DOHH2 (cell line): ENCODE results near the gene CREG2.

ENCODE experiments used
- H3F3A ChIP-seq: fragments of 200-600 bp; sonication (generic), shearing (Covaris generic); 2 replicates; pipeline ENCODE4 v1.6.0; 2016; ENCODE audit warnings: antibody characterized with exemption, mild to moderate bottlenecking; ENCODE audit not compliant: control insufficient read depth, insufficient read depth
- H3K27ac ChIP-seq: fragments of 200-600 bp; sonication (generic); 2 replicates; pipeline ENCODE4 v1.5.1; 2014; ENCODE audit warnings: low read depth, mild to moderate bottlenecking, low read length, moderate library complexity
- H3K27me3 ChIP-seq: fragments of 200-600 bp; sonication (generic); 2 replicates; pipeline ENCODE4 v1.6.1; 2014; ENCODE audit warnings: mild to moderate bottlenecking, low read length, mixed read lengths; ENCODE audit not compliant: control insufficient read depth
- H3K36me3 ChIP-seq: fragments of 200-600 bp; sonication (generic); 2 replicates; pipeline ENCODE4 v1.6.1; 2014; ENCODE audit warnings: mild to moderate bottlenecking, low read length, moderate library complexity, mixed read lengths; ENCODE audit not compliant: control insufficient read depth
- H3K4me1 ChIP-seq: fragments of 200-600 bp; sonication (generic); 2 replicates; pipeline ENCODE4 v1.6.1; 2014; ENCODE audit warnings: mild to moderate bottlenecking, low read length, mixed read lengths; ENCODE audit not compliant: control insufficient read depth
- H3K4me2 ChIP-seq: fragments of 200-600 bp; sonication (generic); 2 replicates; pipeline ENCODE4 v1.6.0; 2014; ENCODE audit warnings: mild to moderate bottlenecking, low read length, moderate library complexity
- H3K4me3 ChIP-seq: fragments of 200-600 bp; sonication (generic); 2 replicates; pipeline ENCODE4 v1.5.1; 2014; ENCODE audit warnings: mild to moderate bottlenecking, low read length, mixed read lengths
- H3K79me2 ChIP-seq: fragments of 200-600 bp; sonication (generic); 2 replicates; pipeline ENCODE4 v1.6.1; 2014; ENCODE audit warnings: mild to moderate bottlenecking, low read length, mixed read lengths; ENCODE audit not compliant: control insufficient read depth
- H3K9me2 ChIP-seq: fragments of 200-600 bp; sonication (generic); replicated peaks from 2 replicates; pipeline ENCODE4 v1.6.1; 2014; ENCODE audit warnings: mild to moderate bottlenecking, low read length, mixed read lengths; ENCODE audit not compliant: control insufficient read depth
- H3K9me3 ChIP-seq: fragments of 200-600 bp; sonication (generic); 2 replicates; pipeline ENCODE4 v1.6.1; 2014; ENCODE audit warnings: antibody characterized with exemption, low read length, mixed read lengths; ENCODE audit not compliant: control insufficient read depth, insufficient read depth
- H4K20me1 ChIP-seq: fragments of 200-600 bp; sonication (generic); 2 replicates; pipeline ENCODE4 v1.6.0; 2014; ENCODE audit warnings: low read depth, mild to moderate bottlenecking, antibody characterized with exemption, low read length, moderate library complexity; ENCODE audit not compliant: control insufficient read depth, insufficient read depth
- EZH2phosphoT487 ChIP-seq: fragments of 200-600 bp; sonication (generic); IDR thresholded peaks from 2 replicates; pipeline ENCODE4 v1.6.1; 2017; ENCODE audit warnings: borderline replicate concordance, mild to moderate bottlenecking, antibody characterized with exemption, low read length, moderate library complexity, mixed read lengths
- TF ChIP-seq, protein P1 (sequence below): fragments of 200-600 bp; sonication (generic); IDR thresholded peaks from one replicate; pipeline ENCODE4 v1.5.1; 2014; ENCODE audit warnings: antibody characterized with exemption, mild to moderate bottlenecking, low read depth, low read length; ENCODE audit not compliant: poor library complexity, severe bottlenecking

Gene CREG2

GRCh38 chr2:101308432-101309210 lies 78.7 kb downstream of the CREG2 start, which contains the start of gene RNF149:
TSS of gene RNF149 (minus strand) at chr2:101308701. CDS start at chr2:101308588, 113 bp downstream.
- no peaks in the 10 kb centered on the region; the same call in 1 of the 2 replicates for H4K20me1 ChIP-seq
- H3K36me3 ChIP-seq = peaks cover 2% of the 10 kb centered on the region; the same call in 1 of the 2 replicates
- no peaks in the 10 kb centered on the region for H3K9me2 ChIP-seq
- H3K27ac ChIP-seq = peak within 1 kb of the TSS; percentile 36
- peaks cover 44% of the 10 kb centered on the region for H3K4me1 ChIP-seq
- H3K4me2 ChIP-seq = peak within 1 kb of the TSS; percentile 77
- TF ChIP-seq EZH2phosphoT487 = no peak
- TF ChIP-seq, protein P1, sequence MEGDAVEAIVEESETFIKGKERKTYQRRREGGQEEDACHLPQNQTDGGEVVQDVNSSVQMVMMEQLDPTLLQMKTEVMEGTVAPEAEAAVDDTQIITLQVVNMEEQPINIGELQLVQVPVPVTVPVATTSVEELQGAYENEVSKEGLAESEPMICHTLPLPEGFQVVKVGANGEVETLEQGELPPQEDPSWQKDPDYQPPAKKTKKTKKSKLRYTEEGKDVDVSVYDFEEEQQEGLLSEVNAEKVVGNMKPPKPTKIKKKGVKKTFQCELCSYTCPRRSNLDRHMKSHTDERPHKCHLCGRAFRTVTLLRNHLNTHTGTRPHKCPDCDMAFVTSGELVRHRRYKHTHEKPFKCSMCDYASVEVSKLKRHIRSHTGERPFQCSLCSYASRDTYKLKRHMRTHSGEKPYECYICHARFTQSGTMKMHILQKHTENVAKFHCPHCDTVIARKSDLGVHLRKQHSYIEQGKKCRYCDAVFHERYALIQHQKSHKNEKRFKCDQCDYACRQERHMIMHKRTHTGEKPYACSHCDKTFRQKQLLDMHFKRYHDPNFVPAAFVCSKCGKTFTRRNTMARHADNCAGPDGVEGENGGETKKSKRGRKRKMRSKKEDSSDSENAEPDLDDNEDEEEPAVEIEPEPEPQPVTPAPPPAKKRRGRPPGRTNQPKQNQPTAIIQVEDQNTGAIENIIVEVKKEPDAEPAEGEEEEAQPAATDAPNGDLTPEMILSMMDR = peak; percentile 8
- peak within 1 kb of the TSS; percentile 93 for H3K4me3 ChIP-seq
- no peaks in the 10 kb centered on the region for H3F3A ChIP-seq
- no peaks in the 10 kb centered on the region for H3K27me3 ChIP-seq
- peaks cover 43% of the 10 kb centered on the region for H3K79me2 ChIP-seq
- H3K9me3 ChIP-seq = no peaks in the 10 kb centered on the region

DNA sequence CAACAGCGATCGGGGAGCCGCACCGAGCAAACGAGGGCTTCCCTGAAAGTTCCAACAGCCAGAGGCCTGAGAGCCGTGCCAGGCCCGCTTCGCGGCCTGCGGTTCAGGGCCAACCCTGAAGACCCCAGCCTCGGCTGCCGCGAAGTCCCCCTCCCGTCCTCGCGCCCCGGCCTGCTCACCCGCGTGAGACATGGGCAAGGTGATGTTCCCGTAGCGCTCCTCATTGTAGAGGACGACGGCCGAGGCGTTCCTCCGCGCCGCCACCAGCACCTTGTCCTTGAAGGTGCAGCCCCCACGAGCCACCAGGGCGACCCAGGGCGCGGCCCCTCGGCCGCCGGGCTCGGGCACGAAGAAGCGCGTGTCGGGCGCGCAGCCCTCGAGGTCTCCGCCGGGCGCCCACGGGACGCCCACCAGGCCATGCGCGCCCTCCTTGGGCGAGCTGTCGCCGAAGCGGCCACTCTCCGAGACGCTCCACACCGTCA lies 79.3 kb downstream of the CREG2 start:
- Histone ChIP-seq H3K27me3 (no peaks in the 10 kb centered on the region), H3K27ac (no peak overlapping the region), H3K4me1 (peaks cover 44% of the 10 kb centered on the region), H3K9me2 (no peaks in the 10 kb centered on the region), H3K4me2 (peak overlapping the region; percentile 77), H3K4me3 (peak overlapping the region; percentile 93), H3F3A (no peaks in the 10 kb centered on the region), H4K20me1 (no peaks in the 10 kb centered on the region; the same call in 1 of the 2 replicates), H3K9me3 (no peaks in the 10 kb centered on the region), H3K79me2 (peaks cover 43% of the 10 kb centered on the region), H3K36me3 (peaks cover 2% of the 10 kb centered on the region; the same call in 1 of the 2 replicates)
- TF ChIP-seq, protein P1 = no peak
- TF ChIP-seq EZH2phosphoT487 = no peak

- peak overlapping the region; percentile 93 for H3K4me3 ChIP-seq
- peaks cover 2% of the 10 kb centered on the region; the same call in 1 of the 2 replicates for H3K36me3 ChIP-seq
- H3K79me2 ChIP-seq = peaks cover 45% of the 10 kb centered on the region
- H3K9me3 ChIP-seq = no peaks in the 10 kb centered on the region
- peaks cover 44% of the 10 kb centered on the region for H3K4me1 ChIP-seq
- H3K27me3 ChIP-seq = no peaks in the 10 kb centered on the region
- no peak overlapping the region for H3K27ac ChIP-seq
- H4K20me1 ChIP-seq = no peaks in the 10 kb centered on the region; the same call in 1 of the 2 replicates
- H3F3A ChIP-seq = no peaks in the 10 kb centered on the region
- H3K9me2 ChIP-seq = no peaks in the 10 kb centered on the region
- TF ChIP-seq, protein P1 = no peak
- no peak for TF ChIP-seq EZH2phosphoT487
- peak overlapping the region; percentile 77 for H3K4me2 ChIP-seq
These were observed 79.8 kb downstream of the CREG2 start for GRCh38 chr2:101307503-101307902.
